IMR-90 (cell line): Measurements from ENCODE around the gene HOXA10. TPM values are rescaled to one million over a fixed set of nuclear protein-coding genes. Genes with fewer than 3 reads are reported as not detected.
A peak's percentile ranks its signal among the peaks of the same experiment; 100 is the strongest.

Source experiments
- ATAC-seq: fragments of 200-7000 bp; cut with Tn5 transposase; 2 replicates; pipeline ENCODE4 v1.9.1; 2020; ENCODE audit warnings: low read depth, mild to moderate bottlenecking, moderate library complexity
- BruUV-seq: library from RNA; stranded (reverse); fragments of 400-500 nt; replicated peaks from 2 replicates; lab custom pipeline; 2021; lab: Mats Ljungman, UMichigan
- CTCF ChIA-PET: fragments of 300-600 bp; formaldehyde crosslinking; extraction: SDS; loops from one replicate; lab custom pipeline; 2021; ENCODE audit warnings: antibody characterized with exemption; lab: Yijun Ruan, JAX
- POLR2A ChIA-PET: fragments of 300-600 bp; sonication (Branson Sonifier 250); formaldehyde crosslinking; loops from one replicate; lab custom pipeline; 2022; ENCODE audit warnings: antibody characterized with exemption; ENCODE audit not compliant: unreplicated experiment; lab: Charles Lee
- DNase-seq: peaks from one replicate; pipeline ENCODE4 v3.0.0; 2013
- H2AFZ ChIP-seq: replicated peaks from 2 replicates; pipeline ENCODE3; 2013; ENCODE audit warnings: low read length, mild to moderate bottlenecking; ENCODE audit not compliant: poor library complexity
- H2AK5ac ChIP-seq: 2 replicates; pipeline ENCODE4 v1.6.1; 2013; ENCODE audit warnings: low read depth, low read length, inconsistent platforms
- H2AK9ac ChIP-seq: replicated peaks from 2 replicates; pipeline ENCODE3; 2013; ENCODE audit warnings: mild to moderate bottlenecking, low read depth, low read length, moderate library complexity; ENCODE audit not compliant: poor library complexity
- H2BK120ac ChIP-seq: 2 replicates; pipeline ENCODE4 v1.6.1; 2013; ENCODE audit warnings: low read depth, low read length, inconsistent platforms
- H2BK15ac ChIP-seq: 3 replicates; pipeline ENCODE4 v1.6.1; 2013; ENCODE audit warnings: low read depth, low read length, inconsistent platforms
- H2BK20ac ChIP-seq: 2 replicates; pipeline ENCODE4 v1.6.1; 2013; ENCODE audit warnings: low read depth, mild to moderate bottlenecking, inconsistent platforms, low read length, moderate library complexity
- H2BK5ac ChIP-seq: 2 replicates; pipeline ENCODE4 v1.6.1; 2013; ENCODE audit warnings: mild to moderate bottlenecking, low read depth, low read length, inconsistent platforms; ENCODE audit not compliant: poor library complexity, severe bottlenecking
- H3K14ac ChIP-seq: replicated peaks from 2 replicates; pipeline ENCODE4 v1.6.1; 2013; ENCODE audit warnings: low read depth, low read length, inconsistent platforms
- H3K18ac ChIP-seq: 2 replicates; pipeline ENCODE4 v1.6.1; 2013; ENCODE audit warnings: low read depth, low read length, control low read depth
- H3K23ac ChIP-seq: 2 replicates; pipeline ENCODE4 v1.6.1; 2013; ENCODE audit warnings: low read depth, low read length, inconsistent platforms
- H3K27ac ChIP-seq: 2 replicates; pipeline ENCODE4 v1.5.1; 2013; ENCODE audit warnings: mild to moderate bottlenecking, control low read depth, low read length; ENCODE audit not compliant: insufficient read depth
- H3K27me3 ChIP-seq: 2 replicates; pipeline ENCODE4 v1.6.1; 2013; ENCODE audit warnings: low read length; ENCODE audit not compliant: control insufficient read depth, insufficient read depth
- H3K36me3 ChIP-seq: 2 replicates; pipeline ENCODE4 v1.6.1; 2013; ENCODE audit warnings: low read length, mixed read lengths; ENCODE audit not compliant: control insufficient read depth, insufficient read depth
- H3K4ac ChIP-seq: 2 replicates; pipeline ENCODE4 v1.6.1; 2013; ENCODE audit warnings: low read depth, low read length, inconsistent platforms
- H3K4me1 ChIP-seq: 2 replicates; pipeline ENCODE4 v1.6.1; 2013; ENCODE audit warnings: low read length, mixed read lengths; ENCODE audit not compliant: control insufficient read depth, insufficient read depth
- H3K4me2 ChIP-seq: 2 replicates; pipeline ENCODE4 v1.6.1; 2013; ENCODE audit warnings: low read depth, mild to moderate bottlenecking, control low read depth, low read length, moderate library complexity
- H3K4me3 ChIP-seq: 2 replicates; pipeline ENCODE4 v1.5.1; 2013; ENCODE audit warnings: low read depth, mild to moderate bottlenecking, control low read depth, low read length, moderate library complexity; ENCODE audit not compliant: insufficient read depth
- H3K56ac ChIP-seq: 2 replicates; pipeline ENCODE4 v1.6.1; 2013; ENCODE audit warnings: low read length, inconsistent platforms; ENCODE audit not compliant: insufficient read depth; ENCODE audit errors: extremely low read depth
- H3K79me1 ChIP-seq, 2 experiments: 2 replicates each; pipeline ENCODE4 v1.6.1; 2013; ENCODE audit warnings: low read length in 2 of 2, inconsistent platforms in 1 of 2, low read depth in 1 of 2
- H3K9ac ChIP-seq: 2 replicates; pipeline ENCODE4 v1.6.1; 2013; ENCODE audit warnings: low read depth, low read length, control low read depth
- H3K9me1 ChIP-seq: 2 replicates; pipeline ENCODE4 v1.6.1; 2013; ENCODE audit warnings: low read length, inconsistent platforms; ENCODE audit not compliant: insufficient read depth
- H3K9me3 ChIP-seq: 2 replicates; pipeline ENCODE4 v1.6.1; 2013; ENCODE audit warnings: low read length; ENCODE audit not compliant: control insufficient read depth, insufficient read depth
- H4K20me1 ChIP-seq: 2 replicates; pipeline ENCODE4 v1.6.1; 2013; ENCODE audit warnings: low read length, inconsistent platforms; ENCODE audit not compliant: insufficient read depth
- H4K5ac ChIP-seq: 2 replicates; pipeline ENCODE4 v1.6.1; 2013; ENCODE audit warnings: mild to moderate bottlenecking, low read depth, low read length, control low read depth
- H4K8ac ChIP-seq, 2 experiments: 2 replicates each; pipeline ENCODE4 v1.6.1; 2013; ENCODE audit warnings: low read depth in 2 of 2, low read length in 2 of 2, control low read depth in 1 of 2, inconsistent platforms in 1 of 2
- H4K91ac ChIP-seq: 2 replicates; pipeline ENCODE4 v1.6.1; 2013; ENCODE audit warnings: low read depth, low read length, inconsistent platforms; ENCODE audit not compliant: insufficient read depth
- CEBPB ChIP-seq: IDR thresholded peaks from 2 replicates; pipeline ENCODE4 v1.6.1; 2012; ENCODE audit warnings: low read depth, low read length, improper control_type of control experiment
- FOS ChIP-seq: fragments of 150-350 bp; IDR thresholded peaks from 2 replicates; pipeline ENCODE4 v1.6.1; 2016; ENCODE audit warnings: low read depth, low read length
- MAFK ChIP-seq: IDR thresholded peaks from 2 replicates; pipeline ENCODE4 v1.6.1; 2012; ENCODE audit warnings: low read depth, low read length, improper control_type of control experiment
- MAZ ChIP-seq: IDR thresholded peaks from 2 replicates; pipeline ENCODE4 v1.6.1; 2012; ENCODE audit warnings: low read depth, mild to moderate bottlenecking, low read length, improper control_type of control experiment, moderate library complexity, borderline replicate concordance
- MXI1 ChIP-seq: IDR thresholded peaks from 2 replicates; pipeline ENCODE4 v1.6.1; 2012; ENCODE audit warnings: low read depth, mild to moderate bottlenecking, low read length, moderate library complexity, borderline replicate concordance
- RCOR1 ChIP-seq: IDR thresholded peaks from 2 replicates; pipeline ENCODE4 v1.6.1; 2012; ENCODE audit warnings: mild to moderate bottlenecking, low read length, improper control_type of control experiment; ENCODE audit not compliant: insufficient replicate concordance
- RFX5 ChIP-seq: IDR thresholded peaks from 2 replicates; pipeline ENCODE4 v1.8.0; 2012; ENCODE audit warnings: low read depth, mild to moderate bottlenecking, low read length, moderate library complexity
- USF2 ChIP-seq: fragments of 150-350 bp; IDR thresholded peaks from 2 replicates; pipeline ENCODE4 v1.6.1; 2017; ENCODE audit warnings: mild to moderate bottlenecking, antibody characterized with exemption, low read length, low read depth
- WGBS, 2 experiments: methylation state at CpG; one replicate each; pipeline versions ENCODE4 v1.1.5 to v1.1.7; 2013; ENCODE audit warnings: missing lambda C conversion rate in 2 of 2; ENCODE audit not compliant: insufficient read length in 1 of 2; ENCODE audit errors: extremely low coverage in 2 of 2; 5-methylcytosine and 5-hydroxymethylcytosine counted together
- dilution Hi-C: fragments of 300-500 bp; cut with HindIII; formaldehyde crosslinking; loops from one replicate; pipeline ENCODE4 v1.14.3; 2018; ENCODE audit warnings: low sequenced_read_pairs; ENCODE audit not compliant: unreplicated experiment
- in situ Hi-C: fragments of 300-500 bp; cut with MboI; formaldehyde crosslinking; loops from 3 replicates; pipeline ENCODE4 v1.14.3; 2019; ENCODE audit warnings: low sequenced_read_pairs, inconsistent platforms, mixed read lengths
- intact Hi-C: fragments of 100-400 bp; cut with micrococcal nuclease; formaldehyde crosslinking; loops from 2 replicates; pipeline ENCODE4 v1.10.0; 2022
- polyA plus RNA-seq, 3 experiments: library from polyadenylated mRNA; depleted of rRNA; stranded (reverse); fragments of >200 nt; gene quantifications; 2 replicates each; pipeline ENCODE4 v1.2.3, GENCODE V29; 2012; ENCODE audit warnings: low replicate concordance in 1 of 3
- total RNA-seq: library from RNA; depleted of rRNA; stranded (reverse); fragments of >200 nt; gene quantifications from 2 replicates; pipeline ENCODE4 v1.2.3, GENCODE V29; 2012

The HOXA10 gene
- total and polyA plus RNA-seq, 2 of the 4 experiments (the other 2 are of a cell fraction): 0.10 to 0.18 TPM

GRCh38 chr7:27164045-27164366 is 10.1 kb downstream of the HOXA10 start:
- Histone ChIP-seq H2AFZ (no peak overlapping the region), H3K4me3 (no peak overlapping the region), H3K23ac (no peak overlapping the region), H3K18ac (no peak overlapping the region), H3K4me1 (no peaks in the 10 kb centered on the region; the same call in 1 of the 2 replicates), H2BK20ac (no peak overlapping the region), H2BK120ac (no peak overlapping the region), H3K14ac (no peak overlapping the region), H2BK15ac (no peak overlapping the region), H3K4ac (no peak overlapping the region), H4K91ac (no peak overlapping the region), H3K27me3 (peaks cover 61% of the 10 kb centered on the region), H4K5ac (no peak overlapping the region), H3K56ac (no peak overlapping the region), H3K9me3 (peaks cover 20% of the 10 kb centered on the region), H2AK9ac (peak overlapping the region; percentile 33), H3K79me1 (no peaks in the 10 kb centered on the region), H2BK5ac (no peak overlapping the region), H3K9me1 (no peaks in the 10 kb centered on the region), H4K20me1 (no peaks in the 10 kb centered on the region), H3K4me2 (no peak overlapping the region), H3K27ac (no peak overlapping the region), H4K8ac (no peak overlapping the region), H3K36me3 (no peaks in the 10 kb centered on the region), H3K9ac (no peak overlapping the region), H2AK5ac (no peak overlapping the region)
- TF ChIP-seq RCOR1 (no peak), MAFK (no peak), CEBPB (no peak), MAZ (no peak), RFX5 (no peak), USF2 (no peak), MXI1 (no peak), FOS (no peak)
- ChIA-PET CTCF (no interaction called here), POLR2A (no interaction called here)
- 38% methylated on average over 2 of the region's 12 CpGs; no CpG with 5 or more reads in 1 of the 2 experiments for WGBS, 2 experiments
- DNase-seq (no peak), ATAC-seq (no peak)
- intact Hi-C loops (loop anchor here (5.0 to 10.0 kb wide), 2 partner anchors 962 to 1909 kb away; partner anchors contain the start of genes CBX3 and HNRNPA2B1), in situ Hi-C loops (no loop called here), dilution Hi-C loops (no loop called here)
- no TSS peak for BruUV-seq
